ENCODE measurements around the gene NCAN. TPM values are rescaled to one million over a fixed set of nuclear protein-coding genes. Genes with fewer than 3 reads are reported as not detected.
"Not testable (repeated sequence)": the region's sequence is repeated elsewhere in the genome, so short reads cannot be mapped to it uniquely, and the experiment has no call there.

The NCAN gene
- total RNA-seq: 100 to 1,000 TPM in 1 of 8 experiments, 10 to 100 TPM in 6, 1 to 10 TPM in 1; 7.1 to 211 (median 27.4) TPM

DNA sequence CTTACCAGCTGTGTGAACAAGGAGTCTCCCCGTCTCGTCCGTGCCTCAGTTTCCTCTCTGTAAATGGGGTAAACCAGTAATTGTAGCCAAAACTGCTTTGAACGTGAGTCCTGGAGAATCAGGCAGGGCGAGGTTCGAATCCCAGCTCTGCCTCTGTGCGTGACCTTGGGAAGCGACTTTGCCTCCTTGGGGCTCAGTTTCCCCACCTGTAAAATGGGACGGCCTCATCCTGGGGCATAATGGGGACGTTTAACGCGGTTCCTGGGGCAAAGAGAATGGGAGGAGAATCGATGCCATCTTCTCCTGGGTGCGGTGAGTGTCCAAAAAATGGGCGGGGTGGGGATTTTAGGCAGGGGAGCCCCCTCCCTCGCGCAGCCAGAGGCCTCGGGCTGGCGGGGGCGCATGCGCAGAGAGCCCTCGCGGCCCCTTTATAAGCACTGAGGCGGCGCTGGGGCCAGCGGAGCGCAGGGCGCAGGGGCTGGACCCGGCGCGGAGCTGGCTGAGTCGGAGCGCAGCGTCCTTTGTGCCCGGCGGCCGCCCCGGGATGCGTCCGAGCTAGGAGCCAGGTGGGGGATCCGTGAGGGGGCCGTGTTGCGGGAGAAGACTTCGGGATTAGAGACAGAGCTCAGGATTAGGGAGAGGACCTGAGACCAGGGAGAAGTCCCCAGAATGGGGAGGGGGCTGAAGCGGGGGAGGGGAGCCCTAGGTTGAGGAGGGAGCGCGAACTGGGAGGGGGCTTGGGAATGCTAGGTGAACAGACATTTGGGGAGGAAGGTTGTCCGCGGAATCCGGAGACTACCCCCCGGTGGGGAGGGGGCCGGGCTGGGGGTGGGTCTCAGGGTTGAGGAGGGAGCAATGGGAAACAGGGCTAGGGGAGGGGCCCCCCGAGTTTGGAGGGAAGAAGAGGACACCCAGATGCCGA lies at the start of gene NCAN:
NCAN (plus strand) TSS at position 460 of the 922 bp plus-strand sequence. CDS start 4,996 bp downstream, outside the sequence.
- peak within 1 kb of the TSS; percentile 45 to 94 (median 75) for H3K4me3 ChIP-seq
- in situ Hi-C loops (cut with MboI; ENCODE audit: low pct_unique_long_range_greater_than_20kb in 2 of 9, low sequenced_read_pairs in 9 of 9, unreplicated experiment in 9 of 9): no loop called here
- ATAC-seq (replicated peaks in 6 of 8): peak in 6 of 8 experiments; percentile 45 to 85 (median 78)
- WGBS, 10 experiments: 0 to 83% (median 20%) methylated on average over 1 to 8 of the region's 54 CpGs; no CpG with 5 or more reads in 3 of the 10 experiments
- H3K27ac ChIP-seq: peak within 1 kb of the TSS in 1 of 2 donors; percentile 45
- H3K4me1 ChIP-seq (replicated peaks in 1 of 2): peaks cover 26 to 28% of the 10 kb centered on the region in 2 donors

DNA sequence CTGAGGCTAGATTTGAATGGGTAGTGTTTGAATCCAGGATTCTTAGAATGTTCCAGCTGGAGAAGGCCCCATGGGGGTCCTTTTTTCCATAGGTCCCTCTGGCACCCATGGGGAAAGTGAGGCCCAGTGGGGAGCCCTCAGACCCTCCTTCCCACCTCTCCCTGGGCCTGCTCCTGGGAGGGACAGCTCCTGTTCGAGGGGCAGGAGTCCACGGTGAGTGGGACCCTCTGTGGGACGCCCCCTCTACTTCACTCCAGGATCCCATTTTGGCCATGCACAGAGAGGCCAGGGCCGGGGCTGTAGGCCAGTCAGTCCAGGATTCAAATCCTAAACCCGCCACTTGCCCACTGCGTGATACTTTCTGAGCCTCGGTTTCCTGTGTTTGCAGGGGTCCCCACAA lies 49.3 kb upstream of the NCAN start:
- no peak overlapping the region for H3K4me3 ChIP-seq
- in situ Hi-C loops (cut with MboI; ENCODE audit: low pct_unique_long_range_greater_than_20kb in 2 of 9, low sequenced_read_pairs in 9 of 9, unreplicated experiment in 9 of 9): loop anchor here in 1 of 9 experiments (25.0 kb wide), 1 partner anchor 325 kb away; no protein-coding TSS in a partner anchor
- no peak for ATAC-seq (replicated peaks in 6 of 8)
- WGBS, 10 experiments: 62 to 100% (median 83%) methylated on average over 1 to 3 of the region's 7 CpGs; no CpG with 5 or more reads in 7 of the 10 experiments
- H3K27ac ChIP-seq: no peak overlapping the region
- no peaks in the 10 kb centered on the region for H3K4me1 ChIP-seq (replicated peaks in 1 of 2)

DNA sequence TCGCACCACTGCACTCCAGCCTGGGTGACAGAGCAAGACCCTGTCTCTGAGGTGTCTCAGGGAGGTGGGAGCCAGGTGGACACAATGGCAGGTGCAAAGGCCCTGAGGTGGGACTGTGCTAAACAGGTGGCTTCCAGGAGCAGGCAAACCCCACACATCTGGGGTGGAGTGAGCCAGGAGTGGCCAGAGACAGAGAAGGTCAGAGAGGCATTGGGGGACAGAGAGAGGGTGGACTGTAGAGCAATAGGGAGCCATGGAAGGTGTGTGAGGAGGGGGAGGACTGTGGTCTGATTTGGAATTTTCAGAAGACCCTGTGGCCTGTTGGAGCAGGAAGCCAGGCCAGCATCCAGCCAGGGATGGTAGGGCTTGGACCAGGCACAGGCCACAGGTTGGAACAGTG lies 46.4 kb upstream of the NCAN start:
- Histone ChIP-seq H3K4me1 (replicated peaks in 1 of 2) (peaks cover 0 to under 1% of the 10 kb centered on the region in 2 donors), H3K4me3 (no peak overlapping the region), H3K27ac (no peak overlapping the region)
- WGBS, 10 experiments: 100% methylated on average over 1 of the region's 1 CpG; no CpG with 5 or more reads in 9 of the 10 experiments
- in situ Hi-C loops (cut with MboI; ENCODE audit: low pct_unique_long_range_greater_than_20kb in 2 of 9, low sequenced_read_pairs in 9 of 9, unreplicated experiment in 9 of 9): loop anchor here in 1 of 9 experiments (25.0 kb wide), 1 partner anchor 322 kb away; no protein-coding TSS in a partner anchor
- ATAC-seq (replicated peaks in 6 of 8): no peak

DNA sequence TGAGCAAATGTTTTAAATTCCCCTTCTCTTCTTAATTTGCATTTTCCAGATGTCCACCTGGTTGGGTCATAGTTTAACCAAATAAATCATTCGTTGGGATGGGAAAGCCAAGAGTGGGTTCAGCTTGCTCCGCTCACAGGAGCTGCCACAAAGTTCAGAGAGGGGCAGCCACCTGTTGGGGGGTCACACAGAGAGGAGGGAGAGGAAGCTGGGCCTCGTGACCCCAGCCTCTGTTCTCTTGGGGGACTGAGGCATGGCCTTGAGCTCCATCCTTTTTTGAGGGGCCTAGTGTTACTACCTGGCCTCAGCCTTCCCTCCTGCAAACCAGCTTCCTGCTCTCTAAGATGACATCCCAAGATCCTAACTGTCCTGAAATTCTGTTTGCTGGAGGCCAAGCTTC lies 44.1 kb upstream of the NCAN start:
- in situ Hi-C loops (cut with MboI; ENCODE audit: low pct_unique_long_range_greater_than_20kb in 2 of 9, low sequenced_read_pairs in 9 of 9, unreplicated experiment in 9 of 9): loop anchor here in 1 of 9 experiments (25.0 kb wide), 1 partner anchor 320 kb away; no protein-coding TSS in a partner anchor
- Histone ChIP-seq H3K27ac (no peak overlapping the region), H3K4me3 (no peak overlapping the region), H3K4me1 (replicated peaks in 1 of 2) (peaks cover 7% of the 10 kb centered on the region in 2 donors)
- ATAC-seq (replicated peaks in 6 of 8): no peak
- 43 to 86% (median 75%) methylated on average over 1 to 3 of the region's 3 CpGs; no CpG with 5 or more reads in 5 of the 10 experiments for WGBS, 10 experiments

DNA sequence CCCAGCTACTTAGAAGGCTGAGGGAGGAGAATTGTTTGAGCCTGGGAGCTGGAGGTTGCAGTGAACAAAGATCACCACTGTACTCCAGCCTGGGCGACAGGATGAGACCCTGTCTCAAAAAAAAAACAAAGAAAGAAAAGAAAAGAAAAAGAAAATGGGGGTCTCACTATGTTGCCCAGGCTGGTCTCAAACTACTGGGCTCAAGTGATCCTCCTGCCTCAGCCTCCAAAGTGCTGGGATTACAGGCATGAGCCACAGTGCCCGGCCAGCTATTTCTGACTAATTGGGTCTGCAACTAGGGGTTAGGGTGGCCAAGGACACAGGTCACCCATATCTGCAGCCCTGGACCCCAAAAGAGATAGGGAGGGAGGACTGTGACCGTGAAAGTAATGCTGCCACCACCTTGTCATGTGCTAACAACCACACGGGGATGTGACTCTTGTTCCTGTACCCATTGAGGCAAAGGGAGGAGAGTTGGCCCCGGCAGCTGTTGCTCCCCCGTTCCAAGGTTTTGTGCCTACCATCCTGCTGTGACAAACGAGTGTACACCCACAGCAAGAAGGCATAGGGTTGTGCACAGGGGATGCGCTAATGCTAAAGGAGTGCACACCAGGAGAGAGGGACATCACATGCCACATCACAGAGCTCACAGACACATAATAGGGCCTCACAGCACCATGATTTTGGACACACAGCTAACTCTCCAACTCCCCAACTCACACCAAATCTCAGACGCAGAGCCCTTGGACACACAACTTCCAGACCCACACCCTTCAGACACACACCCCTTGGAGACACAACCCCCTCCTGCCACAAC lies 42.3 kb upstream of the NCAN start:
- Histone ChIP-seq H3K4me1 (replicated peaks in 1 of 2) (peaks cover 7% of the 10 kb centered on the region in 2 donors), H3K27ac (no peak overlapping the region), H3K4me3 (peak overlapping the region in 3 of 5 donors; percentile 15 to 28 (median 24))
- in situ Hi-C loops (cut with MboI; ENCODE audit: low pct_unique_long_range_greater_than_20kb in 2 of 9, low sequenced_read_pairs in 9 of 9, unreplicated experiment in 9 of 9): loop anchor here in 1 of 9 experiments (25.0 kb wide), 1 partner anchor 318 kb away; no protein-coding TSS in a partner anchor
- ATAC-seq (replicated peaks in 6 of 8): peak in 3 of 8 experiments; percentile 7 to 17 (median 15)
- WGBS, 10 experiments: 0 to 81% (median 76%) methylated on average over 1 to 5 of the region's 9 CpGs; no CpG with 5 or more reads in 4 of the 10 experiments

DNA sequence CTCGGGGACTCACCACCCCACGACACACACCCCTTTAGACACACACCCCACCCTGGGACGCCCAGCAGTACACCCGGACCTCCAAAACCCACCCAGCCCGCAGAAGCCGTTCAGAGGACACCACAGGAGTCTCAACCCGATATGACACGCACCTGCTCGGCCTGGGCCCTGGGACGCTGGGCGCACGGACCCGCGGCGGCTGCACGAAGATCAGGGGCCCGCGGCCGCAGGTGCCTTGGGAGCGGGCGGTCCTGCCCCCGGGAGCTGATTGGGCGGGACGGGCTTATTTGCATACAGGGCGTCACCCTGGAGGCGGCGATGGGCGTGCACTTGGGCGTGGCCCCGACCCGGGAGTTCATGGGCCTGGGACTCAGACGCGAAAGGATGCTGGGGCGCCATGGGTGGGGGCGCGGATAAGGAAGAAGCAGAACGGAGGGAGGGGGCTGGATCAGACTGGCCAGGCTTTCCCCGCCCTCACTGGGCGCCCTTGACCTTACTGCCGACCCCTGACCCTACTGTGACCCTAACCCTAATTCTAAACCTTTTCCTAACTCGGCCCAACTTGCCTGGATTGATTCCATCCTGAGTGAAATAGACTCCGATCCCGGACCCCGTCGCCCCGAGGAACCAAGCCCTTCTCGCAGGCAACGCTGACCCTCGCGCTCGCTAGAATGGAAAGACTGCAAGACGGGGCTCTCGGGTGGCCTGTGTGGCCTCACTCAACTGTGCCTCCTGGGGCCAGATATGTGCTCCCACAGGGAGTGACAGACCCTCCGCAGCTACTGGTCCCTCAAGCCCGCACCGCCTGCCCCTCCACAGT lies 41.5 kb upstream of the NCAN start, which contains the start of gene MEF2B:
MEF2B (minus strand) TSS at position 211 of the 820 bp plus-strand sequence. CDS start 19,528 bp downstream, outside the sequence.
- peak within 1 kb of the TSS; percentile 12 to 28 (median 18) for H3K4me3 ChIP-seq
- peaks cover 7% of the 10 kb centered on the region in 2 donors for H3K4me1 ChIP-seq (replicated peaks in 1 of 2)
- 16 to 47% (median 29%) methylated on average over 2 to 10 of the region's 56 CpGs; no CpG with 5 or more reads in 6 of the 10 experiments for WGBS, 10 experiments
- ATAC-seq (replicated peaks in 6 of 8): peak; percentile 82 to 98 (median 96)
- H3K27ac ChIP-seq: no peak within 1 kb of the TSS
- in situ Hi-C loops (cut with MboI; ENCODE audit: low pct_unique_long_range_greater_than_20kb in 2 of 9, low sequenced_read_pairs in 9 of 9, unreplicated experiment in 9 of 9): loop anchor here in 1 of 9 experiments (25.0 kb wide), 1 partner anchor 317 kb away; no protein-coding TSS in a partner anchor

DNA sequence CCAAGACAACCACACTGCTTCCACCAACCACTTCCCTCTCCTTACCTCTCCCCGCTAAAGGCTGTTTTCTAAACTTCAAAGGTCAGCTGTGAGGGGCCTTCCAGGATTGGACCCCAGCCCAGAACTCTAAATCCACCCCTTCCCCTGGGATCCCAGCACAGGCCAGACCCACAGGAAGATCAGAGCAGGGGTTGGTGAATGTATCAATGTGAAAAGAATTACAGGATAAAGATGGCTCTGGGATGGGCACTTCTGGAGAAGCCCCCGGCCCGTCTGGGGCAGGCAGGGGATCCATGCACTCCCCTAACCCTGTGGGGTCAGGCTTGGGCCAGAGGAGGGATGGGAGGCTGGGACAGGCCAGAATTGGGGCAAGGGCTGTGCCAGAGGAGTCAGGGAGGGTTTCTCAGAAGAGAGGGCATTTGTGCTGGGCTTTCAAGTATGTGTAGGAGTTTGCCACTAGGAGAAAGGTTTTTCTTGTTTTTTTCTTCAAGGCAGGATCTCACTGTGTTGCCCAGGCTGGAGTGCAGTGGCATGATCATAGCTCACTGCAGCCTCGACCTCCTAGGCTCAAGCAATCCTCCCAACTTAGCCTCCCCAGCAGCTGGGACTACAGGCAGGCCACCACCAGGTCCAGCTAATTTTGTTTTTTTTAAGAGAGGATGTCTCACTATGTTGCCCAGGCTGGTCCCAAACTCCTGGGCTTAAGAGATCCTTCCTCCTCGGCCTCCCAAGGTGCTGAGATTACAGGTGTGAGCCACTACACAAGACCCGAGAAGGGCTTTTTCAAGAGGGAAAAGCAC lies 40.7 kb upstream of the NCAN start:
- Histone ChIP-seq H3K4me1 (replicated peaks in 1 of 2) (peaks cover 7% of the 10 kb centered on the region in 2 donors), H3K27ac (no peak overlapping the region), H3K4me3 (no peak overlapping the region)
- in situ Hi-C loops (cut with MboI; ENCODE audit: low pct_unique_long_range_greater_than_20kb in 2 of 9, low sequenced_read_pairs in 9 of 9, unreplicated experiment in 9 of 9): loop anchor here in 1 of 9 experiments (25.0 kb wide), 1 partner anchor 316 kb away; no protein-coding TSS in a partner anchor
- ATAC-seq (replicated peaks in 6 of 8): no peak
- 80 to 92% (median 88%) methylated on average over 1 to 4 of the region's 6 CpGs; no CpG with 5 or more reads in 6 of the 10 experiments for WGBS, 10 experiments

DNA sequence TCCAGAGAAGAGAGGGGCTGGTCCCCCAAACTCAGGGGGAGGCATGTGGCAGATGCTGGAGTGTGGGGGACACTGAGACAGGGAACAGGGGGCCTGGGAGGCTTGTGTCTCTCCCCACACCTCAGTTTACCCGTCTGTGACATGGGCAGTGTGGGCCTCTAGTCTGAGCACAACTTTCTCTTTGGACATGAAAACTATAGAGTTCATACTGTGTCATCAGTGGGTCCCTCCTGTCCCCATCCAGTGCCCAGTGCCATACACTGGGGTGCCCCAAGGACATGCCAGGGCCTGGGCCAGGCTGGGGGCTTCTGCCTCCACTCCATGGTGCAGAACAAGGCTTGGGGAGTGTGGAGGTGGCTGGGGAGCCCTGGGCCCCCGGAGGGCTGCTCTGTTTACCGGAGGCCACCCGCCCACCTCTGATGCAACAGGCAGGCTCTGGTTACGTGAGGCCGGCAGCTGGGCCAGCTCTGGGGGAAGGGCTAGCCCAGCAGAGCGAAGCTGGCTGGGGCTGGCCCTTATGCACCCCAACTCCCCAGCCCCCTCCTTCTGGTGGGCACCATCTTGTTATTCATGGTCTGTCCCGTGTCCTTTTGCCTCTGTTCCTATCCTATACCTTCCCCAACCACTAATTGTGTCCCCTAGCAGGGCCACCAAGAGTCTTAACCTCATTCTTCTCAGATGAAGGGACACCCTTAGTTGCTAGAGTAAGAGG lies 39.8 kb upstream of the NCAN start:
- in situ Hi-C loops (cut with MboI; ENCODE audit: low pct_unique_long_range_greater_than_20kb in 2 of 9, low sequenced_read_pairs in 9 of 9, unreplicated experiment in 9 of 9): loop anchor here in 1 of 9 experiments (25.0 kb wide), 1 partner anchor 315 kb away; no protein-coding TSS in a partner anchor
- ATAC-seq (replicated peaks in 6 of 8): peak in 5 of 8 experiments; percentile 7 to 51 (median 41)
- WGBS, 10 experiments: 0 to 50% methylated on average over 1 to 3 of the region's 8 CpGs; no CpG with 5 or more reads in 8 of the 10 experiments
- H3K27ac ChIP-seq: no peak overlapping the region
- no peak overlapping the region for H3K4me3 ChIP-seq
- peaks cover 7% of the 10 kb centered on the region in 2 donors for H3K4me1 ChIP-seq (replicated peaks in 1 of 2)

DNA sequence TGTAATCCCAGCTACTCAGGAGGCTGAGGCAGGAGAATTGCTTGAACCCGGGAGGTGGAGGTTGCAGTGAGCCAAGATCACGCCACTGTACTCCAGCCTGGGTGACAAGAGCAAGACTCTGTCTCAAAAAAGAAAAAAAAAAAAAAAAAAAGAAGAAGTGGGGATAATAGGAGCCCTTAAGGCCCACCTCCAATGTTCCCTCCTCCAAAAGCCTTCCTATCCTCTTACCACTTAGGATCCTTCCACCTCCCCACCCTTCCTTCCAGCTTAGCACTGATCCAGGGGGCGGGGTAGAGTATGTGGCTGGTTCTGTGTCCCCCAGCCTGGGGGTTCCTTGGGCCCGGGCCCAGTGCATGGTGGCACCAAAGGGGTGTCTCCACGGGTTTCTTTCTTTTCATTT lies 38.5 kb upstream of the NCAN start:
- H3K4me3 ChIP-seq; H3K4me1 ChIP-seq (replicated peaks in 1 of 2); H3K27ac ChIP-seq; ATAC-seq (replicated peaks in 6 of 8): not testable (repeated sequence)
- in situ Hi-C loops (cut with MboI; ENCODE audit: low pct_unique_long_range_greater_than_20kb in 2 of 9, low sequenced_read_pairs in 9 of 9, unreplicated experiment in 9 of 9): loop anchor here in 1 of 9 experiments (25.0 kb wide), 1 partner anchor 314 kb away; no protein-coding TSS in a partner anchor
- 53 to 100% (median 76%) methylated on average over 1 to 2 of the region's 5 CpGs; no CpG with 5 or more reads in 3 of the 10 experiments for WGBS, 10 experiments

DNA sequence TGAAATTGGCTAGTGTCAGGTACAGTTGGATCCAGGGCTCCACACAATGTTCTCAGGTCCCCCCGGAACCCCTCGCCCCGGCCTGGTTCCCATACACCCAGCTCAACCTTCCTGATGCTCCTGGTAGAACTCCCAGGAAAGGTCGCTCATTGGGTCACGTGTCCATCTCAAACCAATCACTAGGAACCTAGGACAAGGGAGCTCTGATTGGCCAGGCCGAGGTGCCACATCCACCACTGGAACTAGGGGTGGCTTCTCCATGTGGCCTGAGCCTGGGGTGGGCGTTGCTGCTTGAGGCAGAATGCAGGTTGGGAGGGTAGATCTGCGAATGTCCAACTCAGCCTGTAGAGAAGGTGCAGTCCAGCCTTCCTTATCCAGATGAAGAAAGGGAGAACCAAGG lies 34.8 kb upstream of the NCAN start:
- Histone ChIP-seq H3K4me1 (replicated peaks in 1 of 2) (peaks cover 0 to 4% of the 10 kb centered on the region in 2 donors), H3K27ac (no peak overlapping the region), H3K4me3 (no peak overlapping the region)
- in situ Hi-C loops (cut with MboI; ENCODE audit: low pct_unique_long_range_greater_than_20kb in 2 of 9, low sequenced_read_pairs in 9 of 9, unreplicated experiment in 9 of 9): no loop called here
- 75 to 100% (median 80%) methylated on average over 1 to 4 of the region's 8 CpGs; no CpG with 5 or more reads in 6 of the 10 experiments for WGBS, 10 experiments
- no peak for ATAC-seq (replicated peaks in 6 of 8)

Measured in motor neuron (in vitro differentiated cells).